ENCODE data around the gene DENND5A. TPM values are rescaled to one million over a fixed set of nuclear protein-coding genes. Genes with fewer than 3 reads are reported as not detected.
A peak's percentile ranks its signal among the peaks of the same experiment; 100 is the strongest.

DENND5A gene
- total and polyA plus RNA-seq, 2 donors (not counting 1 experiment from before 2014, with no cell fraction given): 41.3 to 66.5 TPM

DNA sequence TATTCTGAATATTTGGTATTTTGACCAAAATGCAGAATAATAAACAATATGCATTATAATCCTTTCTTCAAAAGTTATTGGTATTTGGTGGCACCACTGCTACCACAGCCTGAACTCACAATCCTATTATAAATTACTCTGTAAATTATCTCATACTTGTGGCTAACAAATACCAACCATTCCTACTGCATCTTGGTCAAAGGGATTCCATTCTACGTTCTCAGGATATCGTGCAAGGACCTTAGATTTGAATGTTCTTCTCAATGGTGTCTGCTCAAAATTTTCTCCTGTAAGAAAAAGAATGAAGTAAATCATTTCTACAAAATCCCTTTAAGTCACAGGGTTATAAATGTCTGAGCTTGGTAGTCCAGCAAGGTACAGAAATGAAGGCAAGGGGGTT lies 58.7 kb downstream of the DENND5A start:
- peaks cover 21% of the 10 kb centered on the region for H3K79me2 ChIP-seq (ENCODE audit: control insufficient read depth, insufficient read depth, low read length)
- DNase-seq (no peak), ATAC-seq (ENCODE audit: low read depth) (no peak)
- no peak overlapping the region for H3K4me3 ChIP-seq (ENCODE audit: control extremely low read depth in 1 of 5, extremely low read depth in 1 of 5, insufficient read depth in 1 of 5, low read depth in 2 of 5, low read length in 4 of 5)
- peaks cover 0 to 16% of the 10 kb centered on the region in 2 experiments for H3K36me3 ChIP-seq (replicated peaks in 1 of 2; ENCODE audit: control extremely low read depth in 1 of 2, control insufficient read depth in 1 of 2, extremely low read depth in 1 of 2, insufficient read depth in 2 of 2, low read length in 1 of 2)
- Mint-ChIP-seq H3K4me1 (peaks cover 28% of the 10 kb centered on the region), H3K9me3 (ENCODE audit: insufficient read depth) (no peaks in the 10 kb centered on the region), H3K4me3 (no peak overlapping the region), H3K27me3 (no peaks in the 10 kb centered on the region), H3K27ac (no peak overlapping the region)
- no peak overlapping the region for H3K9ac ChIP-seq (ENCODE audit: low read length)
- no peak for TF ChIP-seq EZH2 (IDR thresholded peaks at IDR 0.05; ENCODE audit: borderline replicate concordance, insufficient read depth, low read depth, low read length, poor library complexity, severe bottlenecking)
- TF ChIP-seq, protein P1, sequence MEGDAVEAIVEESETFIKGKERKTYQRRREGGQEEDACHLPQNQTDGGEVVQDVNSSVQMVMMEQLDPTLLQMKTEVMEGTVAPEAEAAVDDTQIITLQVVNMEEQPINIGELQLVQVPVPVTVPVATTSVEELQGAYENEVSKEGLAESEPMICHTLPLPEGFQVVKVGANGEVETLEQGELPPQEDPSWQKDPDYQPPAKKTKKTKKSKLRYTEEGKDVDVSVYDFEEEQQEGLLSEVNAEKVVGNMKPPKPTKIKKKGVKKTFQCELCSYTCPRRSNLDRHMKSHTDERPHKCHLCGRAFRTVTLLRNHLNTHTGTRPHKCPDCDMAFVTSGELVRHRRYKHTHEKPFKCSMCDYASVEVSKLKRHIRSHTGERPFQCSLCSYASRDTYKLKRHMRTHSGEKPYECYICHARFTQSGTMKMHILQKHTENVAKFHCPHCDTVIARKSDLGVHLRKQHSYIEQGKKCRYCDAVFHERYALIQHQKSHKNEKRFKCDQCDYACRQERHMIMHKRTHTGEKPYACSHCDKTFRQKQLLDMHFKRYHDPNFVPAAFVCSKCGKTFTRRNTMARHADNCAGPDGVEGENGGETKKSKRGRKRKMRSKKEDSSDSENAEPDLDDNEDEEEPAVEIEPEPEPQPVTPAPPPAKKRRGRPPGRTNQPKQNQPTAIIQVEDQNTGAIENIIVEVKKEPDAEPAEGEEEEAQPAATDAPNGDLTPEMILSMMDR (IDR thresholded peaks at IDR 0.05): no peak
- H4K20me1 ChIP-seq (ENCODE audit: control insufficient read depth, insufficient read depth, low read length, poor library complexity, severe bottlenecking): no peaks in the 10 kb centered on the region
- no peak overlapping the region for H2AFZ ChIP-seq (ENCODE audit: insufficient read depth, low read depth, low read length, poor library complexity, severe bottlenecking)
- peaks cover 5 to 13% of the 10 kb centered on the region in 2 donors for H3K4me1 ChIP-seq (ENCODE audit: control insufficient read depth in 2 of 2, insufficient read depth in 2 of 2, low read length in 2 of 2)
- ChIA-PET POLR2A (no interaction called here), CTCF (interaction anchor here (0.7 kb wide), 1 partner anchor 10 kb away, joined by 5 read pairs; no protein-coding TSS in a partner anchor)
- no peaks in the 10 kb centered on the region for H3K9me3 ChIP-seq (ENCODE audit: control extremely low read depth in 1 of 3, control insufficient read depth in 2 of 3, insufficient read depth in 1 of 3, low read length in 2 of 3)
- no peak overlapping the region for H3K27ac ChIP-seq (ENCODE audit: low read length in 2 of 2)
- WGBS (ENCODE audit: insufficient coverage): no CpG with 5 or more reads among the region's 2 CpGs
- no peaks in the 10 kb centered on the region for H3K27me3 ChIP-seq (replicated peaks in 1 of 4; ENCODE audit: control extremely low read depth in 1 of 4, control insufficient read depth in 3 of 4, insufficient read depth in 4 of 4, low read length in 3 of 4)
- intact Hi-C loops (cut with micrococcal nuclease): no loop called here
- no peak overlapping the region for H3K4me2 ChIP-seq (replicated peaks; ENCODE audit: low read depth, low read length, poor library complexity, severe bottlenecking)

DNA sequence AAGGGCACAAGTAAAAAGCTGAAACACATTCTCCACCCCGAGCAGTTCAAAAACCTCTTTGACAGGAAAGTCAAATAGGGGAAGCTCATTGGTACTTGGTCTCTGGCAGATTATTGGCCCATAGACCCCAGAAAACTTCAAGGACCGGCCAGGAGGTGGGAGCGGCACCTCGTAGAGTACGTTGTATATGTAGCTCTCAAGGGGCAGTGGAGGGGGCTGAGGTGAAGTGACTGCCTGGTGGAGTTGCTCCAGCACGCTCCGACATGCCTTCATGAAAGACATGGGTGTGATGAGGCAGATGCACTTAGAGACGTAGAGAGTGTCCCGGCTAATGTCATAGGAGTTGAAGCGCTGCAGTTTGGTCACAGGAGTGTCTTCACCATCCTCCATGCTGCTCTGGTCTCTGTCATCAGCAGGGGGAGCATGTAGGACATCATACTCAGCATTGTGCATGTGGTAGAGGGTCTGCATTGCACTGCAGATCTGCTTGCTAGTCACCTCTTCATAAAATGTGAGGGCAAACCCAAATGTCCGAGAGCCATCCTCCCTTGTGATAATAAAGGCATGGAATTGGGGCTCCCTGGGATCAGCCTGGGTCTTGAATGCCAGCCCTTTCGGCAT lies 61.3 kb downstream of the DENND5A start:
- Histone ChIP-seq H3K4me1 (ENCODE audit: control insufficient read depth in 2 of 2, insufficient read depth in 2 of 2, low read length in 2 of 2) (no peaks in the 10 kb centered on the region), H3K4me3 (ENCODE audit: control extremely low read depth in 1 of 5, extremely low read depth in 1 of 5, insufficient read depth in 1 of 5, low read depth in 2 of 5, low read length in 4 of 5) (no peak overlapping the region), H3K9me3 (ENCODE audit: control extremely low read depth in 1 of 3, control insufficient read depth in 2 of 3, insufficient read depth in 1 of 3, low read length in 2 of 3) (no peaks in the 10 kb centered on the region), H2AFZ (ENCODE audit: insufficient read depth, low read depth, low read length, poor library complexity, severe bottlenecking) (no peak overlapping the region), H3K27ac (ENCODE audit: low read length in 2 of 2) (no peak overlapping the region), H3K4me2 (replicated peaks; ENCODE audit: low read depth, low read length, poor library complexity, severe bottlenecking) (no peak overlapping the region), H3K36me3 (replicated peaks in 1 of 2; ENCODE audit: control extremely low read depth in 1 of 2, control insufficient read depth in 1 of 2, extremely low read depth in 1 of 2, insufficient read depth in 2 of 2, low read length in 1 of 2) (peaks cover 0 to 16% of the 10 kb centered on the region in 2 experiments), H3K79me2 (ENCODE audit: control insufficient read depth, insufficient read depth, low read length) (peaks cover 8% of the 10 kb centered on the region), H3K27me3 (replicated peaks in 1 of 4; ENCODE audit: control extremely low read depth in 1 of 4, control insufficient read depth in 3 of 4, insufficient read depth in 4 of 4, low read length in 3 of 4) (no peaks in the 10 kb centered on the region), H3K9ac (ENCODE audit: low read length) (no peak overlapping the region), H4K20me1 (ENCODE audit: control insufficient read depth, insufficient read depth, low read length, poor library complexity, severe bottlenecking) (no peaks in the 10 kb centered on the region)
- POLR2A ChIA-PET: no interaction called here
- WGBS (ENCODE audit: insufficient coverage): 94% methylated on average over 9 of the region's 12 CpGs
- H3K9me3 Mint-ChIP-seq (ENCODE audit: insufficient read depth): no peaks in the 10 kb centered on the region
- intact Hi-C loops (cut with micrococcal nuclease): no loop called here
- DNase-seq: peak; percentile 23
- ATAC-seq (ENCODE audit: low read depth): no peak
- H3K27me3 Mint-ChIP-seq: no peaks in the 10 kb centered on the region
- H3K4me3 Mint-ChIP-seq: no peak overlapping the region
- TF ChIP-seq, protein P1 (IDR thresholded peaks at IDR 0.05): no peak
- TF ChIP-seq EZH2 (IDR thresholded peaks at IDR 0.05; ENCODE audit: borderline replicate concordance, insufficient read depth, low read depth, low read length, poor library complexity, severe bottlenecking): no peak
- H3K27ac Mint-ChIP-seq: no peak overlapping the region
- CTCF ChIA-PET: interaction anchor here (1.1 to 2.0 kb wide), 2 partner anchors 8 to 303 kb away, joined by 5 to 7 read pairs; no protein-coding TSS in a partner anchor
- H3K4me1 Mint-ChIP-seq: peaks cover 4% of the 10 kb centered on the region
